H9 (cell line): ENCODE measurements around the gene CDHR5. TPM values are rescaled to one million over a fixed set of nuclear protein-coding genes. Genes with fewer than 3 reads are reported as not detected.
A peak's percentile ranks its signal among the peaks of the same experiment; 100 is the strongest.

Experiments
- DNase-seq: peaks from one replicate; pipeline ENCODE4 v3.0.0-alpha.2; 2017
- H2AFZ ChIP-seq: one replicate; pipeline ENCODE4 v1.6.1; 2013; ENCODE audit warnings: mild to moderate bottlenecking, low read length, control low read depth, moderate library complexity
- H2AK5ac ChIP-seq: 2 replicates; pipeline ENCODE4 v1.6.1; 2013; ENCODE audit warnings: low read length, control low read depth, mixed read lengths; ENCODE audit not compliant: insufficient read length
- H2BK120ac ChIP-seq: one replicate; pipeline ENCODE4 v1.6.1; 2013; ENCODE audit warnings: low read depth, mild to moderate bottlenecking, low read length, control low read depth, inconsistent platforms; ENCODE audit not compliant: poor library complexity, severe bottlenecking
- H2BK12ac ChIP-seq: 2 replicates; pipeline ENCODE4 v1.6.1; 2013; ENCODE audit warnings: low read length, control low read depth, mixed read lengths, low read depth; ENCODE audit not compliant: insufficient read length
- H2BK15ac ChIP-seq: 2 replicates; pipeline ENCODE4 v1.6.1; 2013; ENCODE audit warnings: low read depth, low read length, control low read depth
- H2BK20ac ChIP-seq: one replicate; pipeline ENCODE4 v1.6.1; 2013; ENCODE audit warnings: low read depth, mild to moderate bottlenecking, low read length, control low read depth, inconsistent platforms; ENCODE audit not compliant: poor library complexity, severe bottlenecking
- H2BK5ac ChIP-seq: 2 replicates; pipeline ENCODE4 v1.6.1; 2013; ENCODE audit warnings: low read length, control low read depth, mixed read lengths; ENCODE audit not compliant: insufficient read length
- H3K14ac ChIP-seq: 2 replicates; pipeline ENCODE4 v1.6.1; 2013; ENCODE audit warnings: low read length, control low read depth; ENCODE audit not compliant: insufficient read depth
- H3K18ac ChIP-seq: 2 replicates; pipeline ENCODE4 v1.6.1; 2013; ENCODE audit warnings: low read depth, mild to moderate bottlenecking, mixed read lengths, low read length, control low read depth; ENCODE audit not compliant: insufficient read length
- H3K23ac ChIP-seq: 2 replicates; pipeline ENCODE4 v1.6.1; 2013; ENCODE audit warnings: low read length, control low read depth, mixed read lengths, low read depth; ENCODE audit not compliant: insufficient read length
- H3K23me2 ChIP-seq: 2 replicates; pipeline ENCODE4 v1.6.1; 2013; ENCODE audit warnings: low read depth, mild to moderate bottlenecking, mixed read lengths, low read length, control low read depth; ENCODE audit not compliant: insufficient read length, poor library complexity, severe bottlenecking
- H3K27ac ChIP-seq: 2 replicates; pipeline ENCODE4 v1.5.1; 2013; ENCODE audit warnings: low read length, control low read depth, mixed read lengths, low read depth; ENCODE audit not compliant: insufficient read length
- H3K27me3 ChIP-seq: 2 replicates; pipeline ENCODE4 v1.6.1; 2013; ENCODE audit warnings: low read length, control low read depth, inconsistent platforms; ENCODE audit not compliant: insufficient read depth
- H3K4ac ChIP-seq: 2 replicates; pipeline ENCODE4 v1.6.1; 2013; ENCODE audit warnings: low read depth, mild to moderate bottlenecking, control low read depth, inconsistent platforms, low read length, moderate library complexity
- H3K4me1 ChIP-seq: 2 replicates; pipeline ENCODE4 v1.6.1; 2013; ENCODE audit warnings: low read length, control low read depth, inconsistent platforms; ENCODE audit not compliant: insufficient read depth
- H3K4me2 ChIP-seq: 2 replicates; pipeline ENCODE4 v1.6.1; 2013; ENCODE audit warnings: low read length, control low read depth, mixed read lengths; ENCODE audit not compliant: insufficient read length, insufficient read depth
- H3K56ac ChIP-seq: 2 replicates; pipeline ENCODE4 v1.6.1; 2013; ENCODE audit warnings: low read depth, mild to moderate bottlenecking, mixed read lengths, low read length, control low read depth; ENCODE audit not compliant: insufficient read length
- H3K79me1 ChIP-seq: 2 replicates; pipeline ENCODE4 v1.6.1; 2013; ENCODE audit warnings: low read depth, mild to moderate bottlenecking, moderate library complexity, low read length, control low read depth, inconsistent platforms; ENCODE audit not compliant: insufficient read depth, poor library complexity, severe bottlenecking
- H3K79me2 ChIP-seq: 2 replicates; pipeline ENCODE4 v1.6.1; 2013; ENCODE audit warnings: low read length, control low read depth, inconsistent platforms; ENCODE audit not compliant: insufficient read depth
- H3K9ac ChIP-seq: 2 replicates; pipeline ENCODE4 v1.6.1; 2013; ENCODE audit warnings: low read length, control low read depth, mixed read lengths; ENCODE audit not compliant: insufficient read length; ENCODE audit errors: extremely low read depth
- H3K9me3 ChIP-seq: one replicate; pipeline ENCODE4 v1.6.1; 2013; ENCODE audit warnings: low read depth, low read length, inconsistent platforms; ENCODE audit not compliant: control insufficient read depth
- H3T11ph ChIP-seq: one replicate; pipeline ENCODE4 v1.6.1; 2013; ENCODE audit warnings: mild to moderate bottlenecking, low read length, control low read depth, inconsistent platforms
- H4K20me1 ChIP-seq: one replicate; pipeline ENCODE4 v1.6.1; 2013; ENCODE audit not compliant: control insufficient read depth, insufficient read length, insufficient read depth
- H4K5ac ChIP-seq: 2 replicates; pipeline ENCODE4 v1.6.1; 2013; ENCODE audit warnings: low read depth, mild to moderate bottlenecking, mixed read lengths, low read length, control low read depth; ENCODE audit not compliant: insufficient read length
- H4K8ac ChIP-seq: replicated peaks from 2 replicates; pipeline ENCODE4 v1.6.1; 2013; ENCODE audit warnings: low read length, control low read depth, mixed read lengths, low read depth; ENCODE audit not compliant: insufficient read length
- H4K91ac ChIP-seq: 2 replicates; pipeline ENCODE4 v1.6.1; 2013; ENCODE audit warnings: low read depth, mild to moderate bottlenecking, moderate library complexity, mixed read lengths, low read length, control low read depth; ENCODE audit not compliant: insufficient read length
- H3K27ac Mint-ChIP-seq, 3 experiments: 2 replicates in 2 of 3; 3 replicates in 1 of 3; pipeline ENCODE4 v1.8.0; 2020 to 2021; ENCODE audit warnings: mixed read lengths in 3 of 3, mild to moderate bottlenecking in 1 of 3, moderate library complexity in 1 of 3
- H3K27me3 Mint-ChIP-seq: 2 replicates; pipeline ENCODE4 v1.8.0; 2021; ENCODE audit warnings: low read depth, mild to moderate bottlenecking, moderate library complexity, mixed read lengths
- H3K36me3 Mint-ChIP-seq, 3 experiments: 2 replicates in 2 of 3; 3 replicates in 1 of 3; pipeline ENCODE4 v1.8.0; 2020 to 2021; ENCODE audit warnings: low read depth in 3 of 3, mixed read lengths in 3 of 3; ENCODE audit not compliant: insufficient read depth in 1 of 3
- H3K4me1 Mint-ChIP-seq, 2 experiments: 2 replicates each; pipeline ENCODE4 v1.8.0; 2020; ENCODE audit warnings: mixed read lengths in 2 of 2
- H3K4me3 Mint-ChIP-seq, 2 experiments: 2 replicates in 1 of 2; 3 replicates in 1 of 2; pipeline ENCODE4 v1.8.0; 2020 to 2021; ENCODE audit warnings: mild to moderate bottlenecking in 2 of 2, mixed read lengths in 2 of 2, moderate library complexity in 1 of 2
- H3K9me3 Mint-ChIP-seq, 2 experiments: 2 replicates in 1 of 2; 3 replicates in 1 of 2; pipeline ENCODE4 v1.8.0; 2020; ENCODE audit warnings: mild to moderate bottlenecking in 2 of 2, mixed read lengths in 2 of 2, moderate library complexity in 1 of 2
- WGBS: extraction: QIAGEN DNeasy Blood & Tissue Kit; methylation state at CpG from one replicate; pipeline ENCODE4 v1.1.7; 2013; ENCODE audit warnings: missing lambda C conversion rate, low lambda C conversion rate, mixed read lengths; ENCODE audit not compliant: insufficient read length; ENCODE audit errors: extremely low coverage; 5-methylcytosine and 5-hydroxymethylcytosine counted together
- total RNA-seq: library from RNA; stranded (reverse); gene quantifications from 2 replicates; pipeline ENCODE4 v1.2.1, GENCODE V29; 2021
- TF ChIP-seq, protein P1 (sequence below): fragments of 200-600 bp; sonication (generic); conservative IDR thresholded peaks from 3 replicates; pipeline ENCODE4 v1.8.0; 2021; ENCODE audit warnings: antibody characterized with exemption, mild to moderate bottlenecking

The CDHR5 gene
- total RNA-seq, 1 experiment from 2014 or later = not detected

DNA sequence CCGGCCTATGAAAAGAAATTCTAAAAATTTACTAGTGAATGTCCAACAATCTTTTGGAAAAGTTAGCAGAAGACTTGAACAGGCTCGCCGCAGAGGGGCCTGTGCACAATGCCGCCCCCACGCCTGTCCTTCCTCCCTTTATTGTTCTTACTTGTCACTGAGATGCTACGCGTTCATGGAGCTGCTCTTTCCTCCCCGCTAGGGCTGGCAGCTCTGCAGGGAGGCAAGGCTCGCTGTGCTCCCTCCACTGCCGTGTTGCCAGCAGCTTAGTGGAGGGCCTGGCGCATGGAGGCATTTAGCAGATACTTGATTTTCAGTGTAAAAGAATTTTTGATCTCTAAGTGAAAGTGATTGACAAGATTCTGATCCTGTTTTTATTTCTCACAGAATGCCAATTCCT is 33.8 kb downstream of the CDHR5 start:
- TF ChIP-seq, protein P1, sequence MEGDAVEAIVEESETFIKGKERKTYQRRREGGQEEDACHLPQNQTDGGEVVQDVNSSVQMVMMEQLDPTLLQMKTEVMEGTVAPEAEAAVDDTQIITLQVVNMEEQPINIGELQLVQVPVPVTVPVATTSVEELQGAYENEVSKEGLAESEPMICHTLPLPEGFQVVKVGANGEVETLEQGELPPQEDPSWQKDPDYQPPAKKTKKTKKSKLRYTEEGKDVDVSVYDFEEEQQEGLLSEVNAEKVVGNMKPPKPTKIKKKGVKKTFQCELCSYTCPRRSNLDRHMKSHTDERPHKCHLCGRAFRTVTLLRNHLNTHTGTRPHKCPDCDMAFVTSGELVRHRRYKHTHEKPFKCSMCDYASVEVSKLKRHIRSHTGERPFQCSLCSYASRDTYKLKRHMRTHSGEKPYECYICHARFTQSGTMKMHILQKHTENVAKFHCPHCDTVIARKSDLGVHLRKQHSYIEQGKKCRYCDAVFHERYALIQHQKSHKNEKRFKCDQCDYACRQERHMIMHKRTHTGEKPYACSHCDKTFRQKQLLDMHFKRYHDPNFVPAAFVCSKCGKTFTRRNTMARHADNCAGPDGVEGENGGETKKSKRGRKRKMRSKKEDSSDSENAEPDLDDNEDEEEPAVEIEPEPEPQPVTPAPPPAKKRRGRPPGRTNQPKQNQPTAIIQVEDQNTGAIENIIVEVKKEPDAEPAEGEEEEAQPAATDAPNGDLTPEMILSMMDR = no peak
- Histone ChIP-seq H3K56ac (no peak overlapping the region), H3K79me1 (peaks cover 4% of the 10 kb centered on the region), H3K79me2 (no peaks in the 10 kb centered on the region; the same call in 1 of the 2 replicates), H4K91ac (no peak overlapping the region), H4K20me1 (no peaks in the 10 kb centered on the region), H2BK20ac (no peak overlapping the region), H3K4ac (no peak overlapping the region), H3K23me2 (no peaks in the 10 kb centered on the region), H2BK120ac (no peak overlapping the region), H2BK15ac (no peak overlapping the region), H3K9me3 (no peaks in the 10 kb centered on the region), H3K14ac (no peak overlapping the region), H3K4me2 (no peak overlapping the region), H3K23ac (no peak overlapping the region), H2BK5ac (no peak overlapping the region), H3K27ac (no peak overlapping the region), H3K4me1 (no peaks in the 10 kb centered on the region), H3K9ac (no peak overlapping the region), H3K18ac (no peak overlapping the region), H4K5ac (no peak overlapping the region), H2AK5ac (no peak overlapping the region), H2AFZ (no peak overlapping the region), H4K8ac (no peak overlapping the region), H2BK12ac (no peak overlapping the region), H3K27me3 (no peaks in the 10 kb centered on the region), H3T11ph (no peak overlapping the region)
- H3K4me1 Mint-ChIP-seq = no peaks in the 10 kb centered on the region
- H3K9me3 Mint-ChIP-seq = no peaks in the 10 kb centered on the region
- H3K27me3 Mint-ChIP-seq = no peaks in the 10 kb centered on the region
- H3K36me3 Mint-ChIP-seq = peaks cover 58 to 93% (median 90%) of the 10 kb centered on the region in 3 experiments
- DNase-seq = no peak
- H3K27ac Mint-ChIP-seq = peak overlapping the region in 1 of 3 experiments; percentile 42; a peak in 2 of 7 replicates
- WGBS = no CpG with 5 or more reads among the region's 11 CpGs
- H3K4me3 Mint-ChIP-seq = no peak overlapping the region
